ENCODE data around the gene FLACC1.

DNA sequence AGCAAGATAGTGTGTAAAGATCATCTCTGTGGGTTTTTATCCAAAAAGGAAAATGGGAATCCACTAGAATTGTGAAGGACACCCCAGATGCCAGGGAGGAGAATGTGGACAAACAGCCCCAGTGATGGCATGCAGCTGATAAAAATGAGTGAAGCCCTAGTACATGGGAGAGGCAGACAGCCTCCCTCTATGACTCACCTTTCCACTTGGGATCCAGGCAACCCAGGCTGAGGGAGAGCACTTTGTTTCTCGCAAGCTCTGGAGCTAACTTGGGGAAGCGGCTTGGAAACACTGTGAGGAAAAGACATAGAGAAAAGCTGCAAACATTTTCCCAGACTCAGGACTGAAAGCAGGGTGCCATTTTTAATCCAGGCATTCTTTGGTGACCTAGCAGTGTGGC, 5.3 kb upstream of the FLACC1 start:
- TF ChIP-seq TAF1 (IDR thresholded peaks at IDR 0.05; ENCODE audit: borderline replicate concordance, low read depth, low read length) (no peak), POLR2A (IDR thresholded peaks at IDR 0.05; ENCODE audit: low read depth, low read length) (no peak), POLR2AphosphoS5 (IDR thresholded peaks at IDR 0.05; ENCODE audit: low read depth, low read length) (no peak)
